K562 (cell line): ENCODE measurements around the gene SERTAD3. TPM values are rescaled to one million over a fixed set of nuclear protein-coding genes. Genes with fewer than 3 reads are reported as not detected.

ENCODE experiments used
- ARID1B ChIP-seq: fragments of 450-650 bp; IDR thresholded peaks from 2 replicates; pipeline ENCODE4 v1.6.1; 2016; ENCODE audit warnings: antibody characterized with exemption, mild to moderate bottlenecking, inconsistent platforms
- CBFA2T2 ChIP-seq: fragments of 450-650 bp; conservative IDR thresholded peaks from 2 replicates; pipeline ENCODE4 v1.6.1; 2017; ENCODE audit warnings: mild to moderate bottlenecking
- CBFA2T3 ChIP-seq: fragments of 450-650 bp; IDR thresholded peaks from 2 replicates; pipeline ENCODE4 v1.6.1; 2017
- KDM1A ChIP-seq, 2 experiments: fragments of 450-650 bp; IDR thresholded peaks; 2 replicates each; pipeline ENCODE4 v1.6.1; 2016; ENCODE audit warnings: mild to moderate bottlenecking in 2 of 2
- MAFK ChIP-seq: IDR thresholded peaks from 2 replicates; pipeline ENCODE4 v1.6.1; 2011; ENCODE audit warnings: low read length, improper control_type of control experiment
- MTA2 ChIP-seq: fragments of 450-650 bp; IDR thresholded peaks from 2 replicates; pipeline ENCODE4 v1.6.1; 2016; ENCODE audit warnings: low read depth
- NFE2 ChIP-seq: IDR thresholded peaks from 2 replicates; pipeline ENCODE4 v1.6.1; 2014; ENCODE audit warnings: antibody characterized with exemption, low read depth
- NFIC ChIP-seq: fragments of 450-650 bp; IDR thresholded peaks from 2 replicates; pipeline ENCODE4 v1.6.1; 2017; ENCODE audit warnings: mild to moderate bottlenecking, inconsistent platforms
- RBM25 ChIP-seq: fragments of 200-400 bp; formaldehyde crosslinking; IDR thresholded peaks from 2 replicates; pipeline ENCODE4 v1.6.1; 2018; ENCODE audit warnings: low read length, low read depth, moderate library complexity; ENCODE audit not compliant: severe bottlenecking
- REST ChIP-seq, 2 experiments: fragments of 450-650 bp; formaldehyde crosslinking in 1 of 2; IDR thresholded peaks; 2 replicates each; pipeline versions ENCODE4 v1.4.0 to v1.6.1; 2014 to 2020; ENCODE audit warnings: mild to moderate bottlenecking in 2 of 2, borderline replicate concordance in 1 of 2, low read depth in 1 of 2
- SMARCA4 ChIP-seq: fragments of 450-650 bp; IDR thresholded peaks from 2 replicates; pipeline ENCODE4 v1.6.1; 2016
- SMARCE1 ChIP-seq: fragments of 450-650 bp; IDR thresholded peaks from 2 replicates; pipeline ENCODE4 v1.7.1; 2016; ENCODE audit warnings: mild to moderate bottlenecking
- SPI1 ChIP-seq: IDR thresholded peaks from 2 replicates; pipeline ENCODE4 v1.6.1; 2011; ENCODE audit warnings: low read depth, low read length, control low read depth, borderline replicate concordance
- STAG1 ChIP-seq: sonication (generic); formaldehyde crosslinking; IDR thresholded peaks from 2 replicates; pipeline ENCODE4 v1.5.0; 2020; ENCODE audit warnings: missing genetic modification reagents, borderline replicate concordance
- TAL1 ChIP-seq: fragments of 450-650 bp; IDR thresholded peaks from 2 replicates; pipeline ENCODE4 v1.6.1; 2016; ENCODE audit warnings: mild to moderate bottlenecking
- TFAP4 ChIP-seq: sonication (generic); formaldehyde crosslinking; IDR thresholded peaks from 2 replicates; pipeline ENCODE4 v1.8.0; 2022; ENCODE audit warnings: missing genetic modification reagents, mild to moderate bottlenecking, moderate library complexity, borderline replicate concordance
- ZNF3 ChIP-seq: fragments of 250-450 bp; sonication (Bioruptor Pico); IDR thresholded peaks from 2 replicates; pipeline ENCODE4 v1.5.0; 2021; ENCODE audit warnings: mild to moderate bottlenecking, moderate library complexity
- ZNF699 ChIP-seq: fragments of 250-450 bp; sonication (Bioruptor Pico); IDR thresholded peaks from 2 replicates; pipeline ENCODE4 v1.8.0; 2021; ENCODE audit warnings: mild to moderate bottlenecking, moderate library complexity; ENCODE audit not compliant: insufficient replicate concordance
- polyA plus RNA-seq, 8 experiments: library from polyadenylated mRNA; depleted of rRNA in 4 of 8; stranded (reverse) in 5 of 8; unstranded in 3 of 8; fragments of >200 nt; fragmentation: Nextera tagmentation in 2 of 8; fragmentation: Illumina TruSeq in 1 of 8; extraction: Ambion mirVana in 2 of 8; extraction: Trizol in 1 of 8; gene quantifications; 2 replicates each; pipeline versions ENCODE4 v1.2.1 to v1.2.3, GENCODE V29; 2011 to 2014; ENCODE audit warnings: inconsistent platforms in 1 of 8, missing spikeins in 1 of 8
- total RNA-seq, 7 experiments: library from RNA; depleted of rRNA in 6 of 7; stranded (reverse); fragments of >200 nt in 6 of 7; fragmentation: Illumina TruSeq in 2 of 7; extraction: Trizol in 2 of 7; gene quantifications; 2 replicates each; pipeline versions ENCODE4 v1.2.1 to v1.2.3, GENCODE V29; 2011 to 2021; ENCODE audit warnings: low replicate concordance in 1 of 7
- TF ChIP-seq, protein P1 (sequence below), 2 experiments: fragments of 450-650 bp; IDR thresholded peaks; 2 replicates each; pipeline ENCODE4 v1.6.1; 2016

SERTAD3 gene
- total and polyA plus RNA-seq, 9 of the 15 experiments (the other 6 are each of a cell fraction or from before 2014, with no cell fraction given) = 5.4 to 28.9 (median 17.5) TPM

- TF ChIP-seq NFIC = peak; percentile 63
- TF ChIP-seq CBFA2T2 = 0 out of 2 replicates have a peak, but pooled peaks have one; percentile 30
- TF ChIP-seq NFE2 = peak; percentile 45; the same call in 1 of the 2 replicates
- peak in 1 of 2 experiments; percentile 69; a peak in 2 of 4 replicates for TF ChIP-seq KDM1A (IDR thresholded peaks at IDR 0.05)
- TF ChIP-seq MAFK = peak; percentile 7; the same call in 1 of the 2 replicates
- TF ChIP-seq MTA2 = peak; percentile 34; the same call in 1 of the 2 replicates
- TF ChIP-seq CBFA2T3 = peak; percentile 67
- TF ChIP-seq ARID1B = peak; percentile 82
- peak; percentile 73 for TF ChIP-seq SPI1
- no peak for TF ChIP-seq STAG1
- no peak for TF ChIP-seq ZNF699
- TF ChIP-seq SMARCE1 = peak; percentile 43; the same call in 1 of the 2 replicates
- TF ChIP-seq ZNF3 (CRISPR knock-in tag) = no peak
- TF ChIP-seq RBM25 = peak; percentile 64
- TF ChIP-seq, protein P1, sequence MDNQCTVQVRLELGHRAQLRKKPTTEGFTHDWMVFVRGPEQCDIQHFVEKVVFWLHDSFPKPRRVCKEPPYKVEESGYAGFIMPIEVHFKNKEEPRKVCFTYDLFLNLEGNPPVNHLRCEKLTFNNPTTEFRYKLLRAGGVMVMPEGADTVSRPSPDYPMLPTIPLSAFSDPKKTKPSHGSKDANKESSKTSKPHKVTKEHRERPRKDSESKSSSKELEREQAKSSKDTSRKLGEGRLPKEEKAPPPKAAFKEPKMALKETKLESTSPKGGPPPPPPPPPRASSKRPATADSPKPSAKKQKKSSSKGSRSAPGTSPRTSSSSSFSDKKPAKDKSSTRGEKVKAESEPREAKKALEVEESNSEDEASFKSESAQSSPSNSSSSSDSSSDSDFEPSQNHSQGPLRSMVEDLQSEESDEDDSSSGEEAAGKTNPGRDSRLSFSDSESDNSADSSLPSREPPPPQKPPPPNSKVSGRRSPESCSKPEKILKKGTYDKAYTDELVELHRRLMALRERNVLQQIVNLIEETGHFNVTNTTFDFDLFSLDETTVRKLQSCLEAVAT (IDR thresholded peaks at IDR 0.05) = no peak
- TF ChIP-seq REST (IDR thresholded peaks at IDR 0.05; ENCODE audit: borderline replicate concordance) = no peak
- TF ChIP-seq REST (CRISPR knock-in tag; IDR thresholded peaks at IDR 0.05; ENCODE audit: low read depth) = no peak
- TF ChIP-seq SMARCA4 = peak; percentile 51; the same call in 1 of the 2 replicates
- TF ChIP-seq TAL1 = peak; percentile 69
- TF ChIP-seq TFAP4 (CRISPR knock-in tag) = peak; percentile 49; the same call in 1 of the 2 replicates
These were observed 36.2 kb downstream of the SERTAD3 start (continued) for GRCh38 chr19:40407714-40408597.
